Forelimb muscle (tissue), 1 donor: ENCODE results near the gene COL9A3. TPM values are rescaled to one million over a fixed set of nuclear protein-coding genes. Genes with fewer than 3 reads are reported as not detected.

Source experiments
- DNase-seq: peaks from one replicate; pipeline ENCODE4 v3.0.0-alpha.2; 2013; ENCODE audit warnings: low read depth
- polyA plus RNA-seq: library from polyadenylated mRNA; unstranded; fragments of 120-200 nt; gene quantifications from one replicate; pipeline ENCODE4 v1.2.1, GENCODE V29; 2013; ENCODE audit not compliant: insufficient read length

COL9A3 gene
- polyA plus RNA-seq, 1 donor = 6.1 TPM

DNA sequence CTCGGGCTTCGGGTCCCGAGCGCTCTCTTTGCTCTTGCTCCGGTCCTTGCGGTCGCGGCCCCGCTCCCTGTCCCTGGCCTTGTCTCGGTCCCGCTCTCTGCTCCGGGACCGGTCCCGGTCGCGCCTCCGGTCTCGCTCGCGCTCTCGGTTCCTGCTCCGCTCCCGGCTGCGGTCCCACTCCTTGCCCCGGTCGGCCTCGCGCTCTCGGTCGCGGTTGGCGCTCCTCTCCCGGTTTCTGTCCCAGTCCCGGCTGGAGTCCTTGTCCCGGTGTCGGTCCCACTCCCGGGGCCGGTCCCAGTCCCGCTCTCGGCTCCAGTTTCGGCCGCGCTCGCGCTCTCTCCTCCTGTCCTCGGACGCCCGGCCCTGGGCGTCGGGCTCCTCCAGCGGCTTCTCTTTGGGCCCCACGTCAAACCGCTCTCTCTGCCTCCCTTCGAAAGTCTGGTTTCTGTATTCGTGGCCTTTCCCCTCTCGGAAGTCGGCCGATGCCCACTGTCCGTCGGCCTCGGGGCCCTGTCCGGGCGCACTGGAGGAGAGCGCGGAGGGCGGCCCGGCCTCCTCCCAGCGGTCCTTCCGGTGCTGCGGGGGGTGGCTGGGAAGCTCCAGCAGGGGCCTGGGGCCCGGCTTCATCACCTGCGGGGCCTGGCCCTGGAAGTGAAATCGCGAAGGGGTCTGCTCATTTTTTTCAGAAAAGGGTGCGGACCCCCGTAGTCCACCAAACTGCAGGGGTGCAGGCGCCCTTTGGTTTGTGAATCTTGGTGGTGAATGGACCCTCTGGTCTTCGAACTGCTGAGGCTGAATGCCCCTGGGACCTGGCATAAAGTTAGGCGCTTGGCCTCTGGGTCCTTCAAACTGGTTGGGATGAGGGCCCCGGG lies 62.7 kb downstream of the COL9A3 start:
- DNase-seq = no peak

DNA sequence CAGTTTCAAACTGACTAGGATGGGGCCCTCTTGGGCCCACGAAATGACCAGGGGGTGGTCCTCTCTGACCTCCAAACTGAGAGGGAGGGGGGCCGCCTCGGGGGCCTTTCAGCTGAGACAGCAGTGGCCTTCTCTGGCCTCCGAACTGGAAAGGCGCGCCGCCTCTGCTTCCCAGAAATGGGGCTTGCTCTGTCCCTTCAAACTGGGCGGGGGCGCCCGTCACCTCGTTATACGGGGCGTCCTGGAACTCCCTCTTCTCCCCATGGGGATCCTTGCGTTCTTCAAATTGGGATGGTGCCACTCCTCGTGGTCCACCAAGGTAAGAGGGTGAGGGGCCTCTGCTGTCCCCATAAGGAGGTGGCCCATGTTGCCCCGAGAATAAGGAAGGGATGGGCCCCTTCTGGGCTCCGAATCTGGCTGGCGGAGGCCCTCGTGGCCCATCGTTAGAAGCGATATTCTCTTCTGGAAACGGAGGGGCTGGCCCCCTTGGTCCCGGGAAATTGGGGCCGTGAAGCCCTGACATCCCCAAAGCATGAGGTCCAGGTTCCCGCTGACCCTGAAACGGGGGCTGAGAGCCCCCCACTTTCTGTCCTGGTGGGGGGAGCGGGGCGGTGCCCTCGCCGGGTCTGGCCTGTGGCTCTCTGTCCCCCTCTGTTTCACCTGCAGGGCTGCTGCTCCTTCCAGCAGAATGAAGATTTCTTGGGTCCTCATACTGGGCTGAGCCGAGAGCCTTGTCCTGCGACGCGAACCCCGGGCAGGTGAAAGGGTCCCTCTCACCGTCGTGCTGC lies 63.5 kb downstream of the COL9A3 start:
- DNase-seq = no peak

DNA sequence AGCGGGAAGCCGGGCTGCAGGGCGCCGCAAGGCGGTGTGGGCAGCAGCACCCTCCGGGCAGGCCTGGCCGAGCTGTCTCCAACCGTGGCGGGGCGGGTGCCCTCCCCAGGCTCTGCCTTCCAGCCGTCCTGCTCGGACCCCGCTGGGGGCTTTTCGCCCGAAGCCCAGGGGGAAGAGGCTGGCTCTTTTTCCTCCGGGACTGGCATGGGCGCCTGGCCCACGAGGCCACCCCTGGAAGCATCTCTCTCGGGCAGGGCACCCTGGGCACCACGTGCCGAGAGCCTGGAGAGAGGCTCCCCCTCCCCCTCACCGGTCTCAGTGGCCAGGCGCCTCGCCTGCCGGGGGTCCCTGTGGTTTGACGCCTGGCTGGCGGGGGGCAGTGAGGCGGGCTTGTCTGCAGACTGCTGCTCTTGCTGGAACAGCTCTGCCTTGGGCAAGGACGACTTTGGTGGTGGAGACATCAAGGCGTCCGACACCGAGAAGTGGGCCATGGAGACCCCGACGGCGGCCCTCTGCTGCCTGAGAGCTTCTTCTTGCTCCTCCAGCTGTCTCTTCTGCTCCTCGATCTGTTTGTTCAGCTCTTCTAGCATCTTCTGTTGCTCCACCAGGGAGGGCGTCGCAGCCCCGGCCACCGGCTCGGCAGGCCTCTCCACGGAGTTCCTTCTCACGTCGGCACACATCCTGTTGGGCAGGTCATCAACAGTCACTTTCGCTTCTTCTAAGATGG lies 64.2 kb downstream of the COL9A3 start:
- no peak for DNase-seq

DNA sequence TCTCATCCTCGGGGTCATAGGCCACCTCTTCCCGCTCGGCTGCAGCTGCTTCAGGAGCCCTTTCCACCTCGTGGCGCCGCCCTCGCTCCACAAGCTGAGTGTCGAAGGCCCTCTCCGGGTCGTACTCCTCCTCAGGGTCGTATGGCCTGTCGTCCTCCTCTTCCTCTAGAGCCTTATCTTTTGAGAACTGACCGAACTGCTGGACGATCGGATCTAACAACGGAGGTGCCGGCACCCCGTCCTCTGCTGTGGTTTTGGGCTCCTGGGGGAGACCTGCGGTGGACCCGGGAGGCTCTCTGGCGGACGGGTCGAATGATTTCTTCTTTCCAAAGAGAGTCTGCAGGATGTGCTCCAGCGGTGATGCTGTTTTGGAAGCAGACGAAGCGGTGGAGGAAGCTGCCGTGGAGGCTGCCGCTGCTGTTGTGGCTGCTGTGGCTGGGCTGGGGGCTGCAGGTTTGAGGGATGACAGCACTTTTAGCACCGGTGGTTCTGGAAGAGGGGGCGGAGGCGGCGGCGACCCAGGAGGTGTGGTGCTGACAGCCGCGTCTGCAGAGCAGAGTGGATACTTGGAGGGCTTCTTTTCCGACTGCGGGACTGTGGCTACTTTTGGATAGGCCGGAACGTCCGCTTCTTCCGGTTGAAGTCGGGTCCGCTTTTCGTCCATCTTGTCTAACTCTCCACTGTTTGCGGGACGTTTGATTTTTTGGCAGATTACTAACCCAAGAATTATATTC lies 65.0 kb downstream of the COL9A3 start:
- DNase-seq = no peak

DNA sequence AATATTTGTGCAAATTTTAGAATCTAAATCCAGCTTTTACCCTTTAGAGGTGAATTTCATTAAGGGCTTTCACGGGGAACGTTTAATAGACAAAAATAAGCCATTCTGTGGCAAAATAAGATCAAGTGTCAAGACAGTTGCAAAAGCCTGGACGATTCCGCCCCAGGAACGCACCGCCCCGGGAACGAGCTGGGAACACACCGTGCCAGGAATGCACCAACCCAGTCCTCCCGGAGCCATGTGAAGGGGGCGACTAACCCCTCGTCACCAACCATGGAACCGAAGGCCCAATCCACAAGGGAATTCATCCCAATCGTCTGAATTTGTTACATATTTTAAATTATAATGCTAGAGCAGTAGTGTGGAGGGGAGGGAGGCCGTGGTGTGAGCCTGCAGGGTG lies 65.6 kb downstream of the COL9A3 start:
- no peak for DNase-seq

DNA sequence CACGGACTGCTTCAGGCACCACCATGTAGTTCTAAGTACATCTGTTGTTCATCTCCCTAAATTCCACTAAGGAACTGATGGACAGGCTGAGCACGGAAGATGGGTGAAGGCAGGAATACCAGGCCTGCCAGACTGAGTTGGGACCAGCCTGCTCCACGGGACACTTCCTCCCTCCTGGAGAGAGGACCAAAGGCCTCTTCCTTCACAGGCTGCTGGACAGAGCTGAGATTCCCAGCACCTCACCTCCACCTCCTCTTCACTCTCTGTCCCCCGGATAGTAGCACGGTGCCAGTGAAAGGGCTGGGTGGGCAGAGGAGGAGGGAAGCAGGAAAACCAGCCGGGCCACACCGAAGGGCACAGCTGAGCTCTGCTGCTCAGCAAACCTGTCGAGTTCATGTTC lies 67.7 kb downstream of the COL9A3 start:
- no peak for DNase-seq

DNA sequence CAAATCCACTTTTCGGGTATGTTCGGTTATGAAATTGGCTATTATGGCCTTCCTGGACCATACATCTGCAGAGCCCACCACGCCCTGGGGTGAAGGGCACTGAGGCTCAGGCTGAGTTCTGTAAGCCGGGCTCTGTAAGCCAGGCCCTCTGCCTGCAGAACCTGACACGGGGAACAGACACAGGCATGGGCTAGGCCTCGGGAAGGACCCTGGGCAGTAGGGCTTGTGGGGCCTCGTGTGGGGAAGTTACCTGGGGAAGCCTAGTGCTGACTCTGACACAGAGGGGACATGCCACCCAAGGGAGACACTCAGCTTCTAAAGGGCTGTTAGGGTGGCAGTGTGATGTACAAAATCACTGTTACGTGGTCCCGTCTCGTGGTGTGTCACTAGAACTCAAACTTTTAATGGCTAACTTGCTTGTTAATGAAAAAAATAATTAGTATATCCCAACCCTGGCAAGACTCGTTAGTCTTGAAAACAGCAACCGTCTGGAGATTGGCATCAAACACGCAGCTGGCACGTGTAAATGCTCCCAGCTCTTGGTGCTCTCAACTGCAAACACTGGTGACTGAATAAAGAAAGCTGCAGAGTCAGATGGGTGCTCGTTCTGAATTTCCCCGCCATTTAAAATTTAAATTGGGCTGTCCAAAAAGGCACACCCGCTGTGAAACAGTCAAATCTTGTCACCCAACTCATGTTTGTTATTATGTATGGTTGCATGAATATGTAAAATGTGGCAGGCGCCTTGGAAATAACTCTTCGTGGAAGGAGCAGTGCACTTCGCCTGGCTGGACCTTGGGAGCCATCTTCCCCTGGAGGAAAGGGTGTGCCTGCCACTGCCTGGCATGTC lies 68.4 kb downstream of the COL9A3 start:
- no peak for DNase-seq

DNA sequence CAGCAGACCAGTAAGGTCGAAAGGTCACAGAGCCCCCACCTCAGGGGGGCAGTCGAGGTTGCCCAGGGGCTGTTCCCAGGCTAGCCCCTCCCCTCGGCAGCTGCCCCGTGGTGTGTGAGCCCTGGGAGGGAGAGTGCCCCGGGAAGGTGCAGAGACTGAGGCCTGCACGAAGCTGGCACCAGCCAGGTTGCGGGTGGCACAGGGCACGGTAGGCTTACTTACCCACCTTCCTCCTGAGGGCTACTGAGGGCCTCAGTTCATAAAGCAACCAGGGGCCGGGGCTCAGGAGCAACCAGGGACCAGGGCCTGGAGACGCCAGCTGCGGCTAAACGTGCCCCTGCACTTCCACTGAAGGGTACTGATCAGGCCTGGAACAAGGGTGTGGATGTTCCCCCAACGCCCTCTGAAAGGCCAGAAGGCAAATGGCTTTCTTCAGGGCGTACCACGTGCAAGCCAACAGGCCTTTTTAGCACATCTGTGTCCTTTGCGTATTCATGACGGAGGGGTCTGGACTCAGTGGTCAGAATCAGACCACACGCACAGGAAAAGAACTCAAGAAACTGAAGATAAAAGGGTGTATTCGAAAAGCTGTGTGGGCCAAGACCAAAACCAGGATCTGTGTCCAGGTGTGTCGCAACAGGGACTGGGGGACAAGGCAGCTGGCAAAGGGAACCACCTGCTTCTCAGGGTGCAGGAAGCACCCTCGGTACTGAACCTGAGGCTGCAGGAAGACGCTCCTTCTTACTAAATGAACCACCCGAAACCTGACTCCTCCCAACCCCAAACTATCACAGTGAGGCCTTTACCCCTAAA lies 69.3 kb downstream of the COL9A3 start:
- DNase-seq = no peak

DNA sequence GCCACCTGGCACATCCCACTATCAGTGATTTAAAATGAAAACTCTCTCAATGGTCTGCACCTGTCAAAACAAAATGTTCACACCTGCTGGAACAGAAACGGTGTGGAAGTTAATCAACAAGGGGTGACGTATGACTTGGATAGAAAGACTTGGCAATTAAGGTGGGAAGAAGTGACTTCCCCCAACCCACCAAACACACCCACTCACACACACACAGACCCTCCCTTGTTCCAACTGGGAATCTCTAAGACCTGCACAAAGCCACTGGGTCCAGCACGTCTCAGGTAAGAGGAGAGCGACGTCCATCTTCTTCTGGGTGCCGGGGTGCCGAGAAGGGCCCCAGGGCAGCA lies 69.8 kb downstream of the COL9A3 start:
- no peak for DNase-seq

DNA sequence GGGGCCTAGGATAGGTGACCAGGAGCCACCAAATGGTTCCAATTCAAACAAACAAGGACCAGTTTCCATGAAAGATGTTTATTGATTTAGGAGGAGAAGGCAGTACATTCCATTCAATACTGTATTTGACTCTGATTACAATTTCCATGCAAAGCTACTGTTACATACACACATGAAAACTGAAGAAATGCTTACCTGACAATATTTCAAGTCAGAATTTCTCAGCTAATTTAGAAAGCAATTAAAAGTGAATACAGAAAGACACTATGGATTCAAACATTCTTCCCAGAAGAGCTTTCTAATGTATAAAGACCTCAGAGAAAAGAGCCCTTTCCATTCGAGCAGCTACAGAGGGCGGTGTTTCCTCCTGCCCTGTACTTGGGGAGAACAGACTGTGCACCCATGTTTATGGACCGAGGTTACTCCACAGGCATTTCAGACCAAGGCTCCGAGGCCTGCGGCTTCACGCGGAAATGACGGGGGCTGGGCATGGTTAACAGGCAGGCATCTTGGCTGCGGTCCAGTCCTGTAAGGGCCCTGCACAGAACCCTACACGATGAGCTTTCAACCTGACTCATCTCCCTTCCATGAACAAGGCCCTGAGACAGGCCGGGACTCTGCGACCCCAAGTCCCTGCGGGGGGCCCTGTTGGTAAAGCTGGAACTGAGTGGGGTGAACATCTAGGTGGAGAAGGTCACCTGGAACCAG lies 70.5 kb downstream of the COL9A3 start:
- DNase-seq = no peak

DNA sequence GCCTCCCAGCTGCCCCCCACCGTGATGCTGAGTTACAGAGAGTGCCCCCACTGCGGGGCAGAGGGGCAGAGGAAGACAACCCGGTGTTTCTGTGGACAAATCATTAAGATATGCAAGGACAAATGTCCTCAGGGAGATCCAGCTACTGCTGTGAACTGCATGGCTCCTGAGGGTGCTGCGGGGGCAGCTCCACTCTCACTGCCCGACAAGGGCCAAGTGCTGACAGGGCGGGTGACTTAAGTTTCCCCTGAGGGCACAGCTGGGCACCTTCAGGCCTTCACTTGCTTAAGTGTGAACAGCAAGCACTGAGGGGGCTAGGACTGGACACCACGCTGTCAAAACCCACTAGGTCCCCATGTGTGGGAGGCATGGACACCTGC lies 71.0 kb downstream of the COL9A3 start:
- DNase-seq = no peak

DNA sequence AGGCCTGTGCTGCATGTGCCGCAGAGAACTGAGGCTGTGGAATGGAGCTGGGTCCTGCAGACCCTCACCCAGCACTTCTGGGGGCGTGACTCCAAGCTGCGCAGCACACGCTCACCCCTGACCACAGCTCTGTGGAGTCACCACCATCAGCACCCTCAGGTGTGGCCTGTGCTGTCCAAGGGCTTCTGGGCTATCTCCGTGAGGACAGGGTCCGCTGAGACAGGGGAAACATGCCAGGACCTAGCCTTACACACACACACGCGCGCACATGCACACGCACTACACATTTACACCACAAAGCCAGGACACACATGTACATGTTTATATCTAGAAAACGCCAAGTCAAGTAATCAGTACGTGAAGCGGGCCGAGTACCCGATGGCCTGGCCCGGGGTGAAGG lies 71.6 kb downstream of the COL9A3 start:
- DNase-seq = no peak

DNA sequence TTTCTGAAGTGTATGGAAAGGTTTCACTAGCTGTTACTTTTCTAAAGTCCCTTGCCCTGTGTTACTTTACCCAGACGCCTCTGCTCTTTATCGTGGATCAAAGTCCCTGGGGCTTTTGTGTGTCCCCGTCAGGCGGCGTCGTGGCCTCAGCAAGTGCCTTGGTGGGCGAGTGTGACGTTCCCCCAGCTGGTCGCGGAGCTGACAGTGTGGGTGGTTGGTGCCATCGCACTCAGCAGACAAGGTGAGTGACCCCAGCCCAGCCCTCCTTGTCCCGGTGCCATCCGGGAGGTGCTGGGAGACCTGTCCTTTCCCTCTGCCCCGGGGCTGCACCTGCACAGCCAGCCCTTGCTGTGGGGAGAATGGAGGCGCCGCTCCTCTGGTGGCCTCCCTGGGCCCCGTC lies 72.1 kb downstream of the COL9A3 start:
- no peak for DNase-seq

DNA sequence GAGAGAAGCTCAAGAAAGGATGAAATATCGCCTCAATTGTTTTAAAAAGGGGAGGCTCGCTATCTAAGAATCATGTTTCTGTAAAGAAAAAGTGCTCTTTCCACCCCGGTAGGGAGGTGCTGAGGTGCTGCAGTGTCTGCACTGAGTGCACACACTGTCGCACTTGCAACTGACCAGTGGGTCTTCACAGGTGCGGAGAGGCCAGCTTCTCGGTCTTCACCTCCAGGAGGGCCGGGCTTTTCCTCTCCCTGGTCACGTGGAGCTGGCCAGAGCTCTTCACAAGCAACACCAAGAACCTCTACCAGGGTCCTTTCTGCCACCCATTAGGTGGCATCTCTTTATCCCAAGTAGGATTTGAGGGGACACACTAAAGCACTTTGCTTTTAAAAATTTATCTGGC lies 72.6 kb downstream of the COL9A3 start:
- no peak for DNase-seq

DNA sequence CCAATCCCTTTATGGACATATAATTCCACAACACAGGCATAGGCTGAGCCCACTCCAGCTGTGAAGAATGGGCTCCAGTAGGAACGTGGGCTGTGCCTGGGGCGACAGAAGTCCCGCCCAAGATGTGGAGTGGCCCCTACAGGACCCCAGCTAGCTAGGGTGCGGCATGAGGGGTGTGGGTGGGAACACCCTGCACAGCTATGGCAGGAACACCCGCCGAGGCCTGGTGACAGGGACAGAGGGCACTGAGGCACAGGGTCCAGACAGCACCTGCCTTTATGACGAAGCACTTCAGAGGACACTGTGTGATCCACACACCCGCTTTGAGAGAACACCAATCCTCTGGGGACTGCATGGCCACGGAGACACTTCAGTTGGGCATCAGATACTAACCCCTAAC lies 73.0 kb downstream of the COL9A3 start:
- DNase-seq = no peak

DNA sequence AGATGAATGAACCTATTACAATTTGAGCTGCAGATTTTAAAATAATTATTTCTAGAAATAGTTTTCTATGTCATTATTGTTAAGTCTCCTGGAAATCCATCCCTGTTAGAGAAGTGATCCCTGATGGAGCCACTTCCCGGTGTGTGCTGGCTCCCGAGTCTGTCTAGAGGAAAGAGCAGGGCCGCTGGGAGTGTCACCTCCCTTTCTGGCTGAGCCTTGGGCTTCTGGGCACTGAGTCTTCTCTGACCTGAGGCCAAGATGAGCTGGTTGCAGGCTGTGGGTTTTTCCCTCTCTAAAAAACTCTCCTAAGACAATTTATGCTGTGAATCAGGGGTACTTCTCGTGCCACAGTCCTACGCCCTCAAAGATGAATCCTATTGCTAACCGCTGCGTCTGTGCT lies 73.6 kb downstream of the COL9A3 start:
- DNase-seq = no peak
